Suprapubic skin (tissue), 4 donors: ENCODE measurements around the gene RALB. TPM values are rescaled to one million over a fixed set of nuclear protein-coding genes. Genes with fewer than 3 reads are reported as not detected.

ENCODE experiments used
- DNase-seq, 2 donors: peaks; one replicate each; pipeline ENCODE4 v3.0.0-alpha.2; 2019; ENCODE audit warnings: low spot score in 2 of 2
- H3K27ac ChIP-seq: fragments of 200-600 bp; sonication (generic); one replicate; pipeline ENCODE4 v1.5.1; 2019
- H3K27me3 ChIP-seq: fragments of 200-600 bp; sonication (generic); one replicate; pipeline ENCODE4 v1.5.1; 2019
- H3K36me3 ChIP-seq: fragments of 200-600 bp; sonication (generic); one replicate; pipeline ENCODE4 v1.5.1; 2019
- H3K4me1 ChIP-seq: fragments of 200-600 bp; sonication (generic); one replicate; pipeline ENCODE4 v1.5.1; 2019
- H3K4me3 ChIP-seq: fragments of 200-600 bp; sonication (generic); one replicate; pipeline ENCODE4 v1.5.1; 2019; ENCODE audit warnings: mild to moderate bottlenecking
- H3K9me3 ChIP-seq: fragments of 200-600 bp; sonication (generic); one replicate; pipeline ENCODE4 v1.5.1; 2019
- CTCF ChIP-seq, 2 donors: fragments of 200-600 bp in 1 of 2; fragments of 450-650 bp in 1 of 2; sonication (generic) in 1 of 2; IDR thresholded peaks; one replicate each; pipeline ENCODE4 v1.5.1; 2016 to 2019; ENCODE audit warnings: antibody characterized with exemption in 2 of 2, mild to moderate bottlenecking in 1 of 2, moderate library complexity in 1 of 2
- EP300 ChIP-seq: sonication (generic); formaldehyde crosslinking; IDR thresholded peaks from one replicate; pipeline ENCODE4 v1.6.1; 2017; ENCODE audit warnings: antibody characterized with exemption
- POLR2A ChIP-seq, 2 donors: fragments of 450-650 bp; IDR thresholded peaks; one replicate each; pipeline ENCODE4 v1.6.1; 2017; ENCODE audit warnings: antibody characterized with exemption in 2 of 2, mild to moderate bottlenecking in 2 of 2, moderate library complexity in 2 of 2
- POLR2AphosphoS5 ChIP-seq, 3 donors: sonication (generic); formaldehyde crosslinking; IDR thresholded peaks; one replicate each; pipeline ENCODE4 v1.6.1; 2017; ENCODE audit warnings: antibody characterized with exemption in 3 of 3
- WGBS: methylation state at CpG from one replicate; pipeline ENCODE4 v1.1.5; 2018; 5-methylcytosine and 5-hydroxymethylcytosine counted together
- total RNA-seq, 4 donors: library from RNA; depleted of rRNA; stranded (reverse); fragments of >200 nt; gene quantifications; one replicate each; pipeline ENCODE4 v1.1.0, GENCODE V29; 2016

Gene RALB
- total RNA-seq, 4 donors from 2014 or later: 21.3 to 37.0 (median 30.5) TPM

GRCh38 chr2:120218181-120218580 is 34.5 kb upstream of the RALB start:
- H3K27me3 ChIP-seq: no peaks in the 10 kb centered on the region
- DNase-seq: peak in 1 of 2 donors; percentile 37
- peaks cover 4% of the 10 kb centered on the region for H3K36me3 ChIP-seq
- peaks cover 18% of the 10 kb centered on the region for H3K4me1 ChIP-seq
- H3K27ac ChIP-seq: no peak overlapping the region
- 96% methylated on average over 5 of the region's 5 CpGs for WGBS
- no peaks in the 10 kb centered on the region for H3K9me3 ChIP-seq
- no peak for TF ChIP-seq CTCF (IDR thresholded peaks at IDR 0.05)
- TF ChIP-seq POLR2AphosphoS5 (IDR thresholded peaks at IDR 0.05): no peak
- TF ChIP-seq EP300: no peak
- no peak for TF ChIP-seq POLR2A (IDR thresholded peaks at IDR 0.05)
- H3K4me3 ChIP-seq: no peak overlapping the region

- Histone ChIP-seq H3K9me3 (no peaks in the 10 kb centered on the region), H3K27ac (no peak overlapping the region), H3K36me3 (peaks cover 4% of the 10 kb centered on the region), H3K27me3 (no peaks in the 10 kb centered on the region), H3K4me3 (no peak overlapping the region), H3K4me1 (peaks cover 26% of the 10 kb centered on the region)
- TF ChIP-seq POLR2A (IDR thresholded peaks at IDR 0.05) (no peak), EP300 (no peak), CTCF (IDR thresholded peaks at IDR 0.05) (no peak), POLR2AphosphoS5 (IDR thresholded peaks at IDR 0.05) (no peak)
- WGBS: 96% methylated on average over 5 of the region's 5 CpGs
- no peak for DNase-seq
These were observed 33.4 kb upstream of the RALB start for GRCh38 chr2:120219291-120219690.

- peak in 1 of 2 donors; percentile 44 for DNase-seq
- peaks cover 28% of the 10 kb centered on the region for H3K4me1 ChIP-seq
- no peak overlapping the region for H3K27ac ChIP-seq
- TF ChIP-seq EP300: no peak
- TF ChIP-seq POLR2AphosphoS5 (IDR thresholded peaks at IDR 0.05): no peak
- no peak for TF ChIP-seq CTCF (IDR thresholded peaks at IDR 0.05)
- TF ChIP-seq POLR2A (IDR thresholded peaks at IDR 0.05): no peak
- no peaks in the 10 kb centered on the region for H3K9me3 ChIP-seq
- H3K36me3 ChIP-seq: peaks cover 4% of the 10 kb centered on the region
- H3K4me3 ChIP-seq: no peak overlapping the region
- WGBS: 57% methylated on average over 5 of the region's 5 CpGs
- no peaks in the 10 kb centered on the region for H3K27me3 ChIP-seq
These were observed 32.9 kb upstream of the RALB start for GRCh38 chr2:120219766-120220165.

- Histone ChIP-seq H3K4me1 (peaks cover 28% of the 10 kb centered on the region), H3K27ac (no peak overlapping the region), H3K9me3 (no peaks in the 10 kb centered on the region), H3K36me3 (peaks cover 4% of the 10 kb centered on the region), H3K4me3 (no peak overlapping the region), H3K27me3 (no peaks in the 10 kb centered on the region)
- TF ChIP-seq POLR2AphosphoS5 (IDR thresholded peaks at IDR 0.05) (no peak), CTCF (IDR thresholded peaks at IDR 0.05) (no peak)
- DNase-seq: no peak
- 86% methylated on average over 2 of the region's 2 CpGs for WGBS
These were observed 31.9 kb upstream of the RALB start for GRCh38 chr2:120220756-120221155.

GRCh38 chr2:120221616-120222015 is 31.0 kb upstream of the RALB start:
- Histone ChIP-seq H3K36me3 (peaks cover 4% of the 10 kb centered on the region), H3K27me3 (no peaks in the 10 kb centered on the region), H3K9me3 (no peaks in the 10 kb centered on the region), H3K4me3 (no peak overlapping the region), H3K4me1 (peaks cover 28% of the 10 kb centered on the region), H3K27ac (no peak overlapping the region)
- TF ChIP-seq POLR2AphosphoS5 (IDR thresholded peaks at IDR 0.05) (no peak), CTCF (IDR thresholded peaks at IDR 0.05) (no peak), POLR2A (IDR thresholded peaks at IDR 0.05) (no peak), EP300 (no peak)
- WGBS: 92% methylated on average over 8 of the region's 8 CpGs
- DNase-seq: peak; percentile 10 to 45
